ENCODE results near the gene DEFB132.

- no peak for TF ChIP-seq CTCF (conservative IDR thresholded peaks at IDR 0.05; ENCODE audit: low read depth, low read length)
- TF ChIP-seq EZH2 (IDR thresholded peaks at IDR 0.05; ENCODE audit: borderline replicate concordance, low read depth, low read length, poor library complexity, severe bottlenecking), result no peak
These were observed 40.3 kb upstream of the DEFB132 start for GRCh38 chr20:217266-217665.
